HG03378 (cell line): ENCODE measurements around the gene KRT74.

Experiments used
- ATAC-seq: cut with Tn5 transposase; IDR thresholded peaks from one replicate; pipeline ENCODE4 v1.9.1; 2021; ENCODE audit warnings: mild to moderate bottlenecking, moderate library complexity; ENCODE audit not compliant: unreplicated experiment

KRT74 gene

DNA sequence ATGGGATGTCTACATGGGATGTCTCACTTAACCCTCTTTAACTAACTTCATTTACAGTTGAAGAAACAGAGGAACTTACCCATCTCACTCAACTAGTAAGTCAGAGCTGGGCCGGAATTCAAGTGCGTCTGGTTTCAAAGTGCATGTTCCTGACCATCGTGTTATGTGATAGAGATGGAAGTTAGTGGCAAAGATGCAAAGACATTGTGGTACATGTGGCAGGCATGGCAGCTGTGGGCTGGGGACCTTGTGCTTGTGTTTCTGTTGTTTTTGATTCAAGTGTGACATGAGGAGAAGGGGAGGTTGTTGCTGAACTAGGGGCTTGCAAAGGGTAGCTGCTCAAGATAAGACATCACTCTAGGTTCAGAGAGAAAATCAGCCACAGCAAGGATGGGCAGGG is 2.3 kb upstream of the KRT74 start:
- ATAC-seq, result no peak

DNA sequence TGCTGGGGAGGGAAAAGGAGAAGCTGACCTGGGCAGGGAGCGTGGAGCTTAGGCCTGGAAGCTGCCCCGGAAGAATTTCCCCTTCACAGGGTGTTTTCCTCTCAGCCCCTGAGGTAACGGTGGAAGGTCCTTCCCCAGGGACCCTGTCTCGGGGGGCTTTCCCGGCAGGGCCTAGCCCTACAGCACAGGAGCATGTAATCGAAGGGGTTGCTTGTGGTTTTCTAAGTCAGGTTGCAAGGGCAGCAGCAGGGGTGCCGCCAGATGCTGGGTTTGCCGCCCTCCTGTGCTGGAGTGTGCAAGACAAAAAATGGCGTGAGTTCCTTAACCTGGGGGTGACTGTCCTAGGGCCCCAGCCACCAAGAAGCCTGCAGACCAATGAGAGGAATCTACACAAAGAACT is 1.6 kb upstream of the KRT74 start:
- ATAC-seq, result no peak

- ATAC-seq, result no peak
Measured at GRCh38 chr12:52573306-52573705, 337 bp downstream of the KRT74 start.

DNA sequence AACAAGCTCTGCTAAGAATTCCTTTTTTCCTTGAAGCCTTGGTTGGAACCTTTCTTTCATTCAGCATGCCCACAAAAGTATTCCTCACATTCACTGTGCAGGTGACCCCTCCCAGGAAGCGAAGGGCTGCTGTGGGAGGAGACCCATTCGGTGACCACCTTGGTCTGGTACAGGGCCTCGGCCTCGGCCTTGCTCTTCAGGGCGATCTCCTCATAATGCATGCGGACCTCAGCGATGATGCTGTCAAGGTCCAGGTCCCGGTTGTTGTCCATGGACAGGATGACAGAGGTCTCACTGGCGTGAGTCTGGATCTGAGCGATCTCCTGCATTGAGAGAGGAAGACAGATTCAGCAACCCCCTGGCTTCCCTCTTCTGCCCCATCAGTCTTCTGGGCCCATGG is 3.1 kb downstream of the KRT74 start:
- no peak for ATAC-seq

- ATAC-seq, result no peak
Measured at GRCh38 chr12:52568111-52568510, 5.5 kb downstream of the KRT74 start.

- no peak for ATAC-seq
Measured at GRCh38 chr12:52566847-52567291, 6.8 kb downstream of the KRT74 start.

GRCh38 chr12:52564582-52564981 is 9.1 kb downstream of the KRT74 start:
- no peak for ATAC-seq

GRCh38 chr12:52561880-52562449 is 11.7 kb downstream of the KRT74 start:
- ATAC-seq, result no peak

DNA sequence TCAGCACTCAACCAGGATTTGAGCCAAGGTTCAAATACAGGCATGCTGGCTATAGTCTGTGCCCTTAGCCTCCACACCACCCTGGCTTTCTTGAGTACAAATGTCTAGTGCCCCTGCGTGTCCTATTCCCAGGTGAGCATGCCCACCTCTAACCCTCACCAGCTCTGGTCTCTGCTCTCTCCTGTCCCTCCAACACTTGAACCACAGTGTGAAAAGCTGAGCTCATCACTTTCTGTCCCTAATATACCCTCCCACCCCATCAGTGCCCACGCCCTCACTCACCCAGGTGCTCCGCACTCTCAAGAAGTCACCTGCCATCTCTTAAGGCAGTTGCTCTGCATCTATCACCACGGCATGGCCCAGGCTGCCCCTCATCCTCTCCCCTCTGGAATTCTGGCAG is 13.7 kb downstream of the KRT74 start:
- ATAC-seq, result no peak

GRCh38 chr12:52558781-52559445 is 14.7 kb downstream of the KRT74 start:
- no peak for ATAC-seq

DNA sequence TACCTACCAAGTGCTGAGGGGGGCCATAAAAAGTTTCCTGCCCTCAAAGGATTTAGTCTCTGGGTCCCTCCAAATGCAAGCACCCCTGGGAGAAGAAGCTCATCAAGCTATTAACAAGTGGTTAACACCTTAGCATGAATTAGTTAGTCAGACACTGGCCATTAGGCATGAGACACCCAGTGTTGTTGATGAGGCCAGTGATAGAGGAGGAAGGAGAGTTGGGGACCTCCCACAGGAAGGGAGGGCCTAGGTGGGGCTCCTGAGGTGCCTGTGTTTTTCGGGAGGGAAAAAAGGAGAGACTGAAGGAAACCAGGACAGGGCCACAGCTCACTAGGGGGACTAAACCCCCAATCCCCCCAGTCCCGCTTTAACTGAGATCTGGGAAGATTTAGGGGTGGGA is 16.2 kb downstream of the KRT74 start:
- no peak for ATAC-seq

GRCh38 chr12:52555577-52555976 is 18.1 kb downstream of the KRT74 start:
- ATAC-seq, result no peak

DNA sequence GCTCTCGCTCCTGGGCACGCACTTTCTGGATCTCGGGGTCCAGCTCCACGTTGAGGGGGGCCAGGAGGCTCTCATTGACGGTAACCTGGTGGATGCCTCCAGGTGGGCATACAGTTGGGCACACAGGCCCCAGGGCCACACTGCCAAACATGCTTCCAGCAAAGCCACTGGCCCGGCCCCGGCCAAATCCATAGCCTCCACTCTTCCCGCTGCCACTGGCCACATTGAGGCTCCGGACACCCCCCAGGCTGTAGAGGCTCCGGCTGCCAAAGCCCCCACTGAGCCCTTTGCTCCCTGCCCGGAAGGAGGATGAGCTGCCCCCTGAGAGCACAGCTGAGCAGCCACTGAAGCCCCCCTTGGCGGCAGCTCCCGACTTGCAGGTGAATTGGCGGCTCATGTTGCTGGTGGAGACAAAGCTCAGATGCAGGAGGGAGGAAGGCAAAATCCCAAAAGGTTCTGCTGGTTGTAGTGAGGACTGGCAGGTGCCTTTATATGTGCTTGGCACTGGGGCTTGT is 20.9 kb downstream of the KRT74 start, which contains the start of gene KRT71:
Gene KRT71 (minus strand): TSS at position 465 of the 515 bp plus-strand sequence. CDS start 68 bp downstream, at position 397.
- ATAC-seq, result no peak

DNA sequence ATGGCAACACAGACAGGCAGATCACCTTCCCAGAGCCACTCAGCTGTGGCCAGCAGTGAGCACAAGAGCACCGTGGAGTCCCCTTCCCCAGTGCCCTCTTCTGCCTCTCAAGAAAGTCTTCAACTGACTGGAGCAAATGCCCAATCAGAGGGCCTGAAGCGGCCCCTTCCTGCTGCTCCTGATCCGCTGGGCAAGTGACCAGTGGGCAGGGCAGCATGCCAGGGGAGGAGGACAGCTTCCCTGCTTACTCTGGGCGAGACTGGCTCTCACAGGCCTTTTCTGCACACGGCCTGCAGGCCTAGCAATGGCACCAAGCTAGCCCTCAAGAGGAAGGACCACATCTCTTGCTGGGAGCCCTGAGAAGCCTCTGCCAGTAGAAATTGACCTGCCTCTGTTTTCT is 21.6 kb downstream of the KRT74 start:
- ATAC-seq, result no peak

GRCh38 chr12:52551216-52551865 is 22.3 kb downstream of the KRT74 start:
- no peak for ATAC-seq

- no peak for ATAC-seq
Measured at GRCh38 chr12:52546126-52546525, 27.5 kb downstream of the KRT74 start.

DNA sequence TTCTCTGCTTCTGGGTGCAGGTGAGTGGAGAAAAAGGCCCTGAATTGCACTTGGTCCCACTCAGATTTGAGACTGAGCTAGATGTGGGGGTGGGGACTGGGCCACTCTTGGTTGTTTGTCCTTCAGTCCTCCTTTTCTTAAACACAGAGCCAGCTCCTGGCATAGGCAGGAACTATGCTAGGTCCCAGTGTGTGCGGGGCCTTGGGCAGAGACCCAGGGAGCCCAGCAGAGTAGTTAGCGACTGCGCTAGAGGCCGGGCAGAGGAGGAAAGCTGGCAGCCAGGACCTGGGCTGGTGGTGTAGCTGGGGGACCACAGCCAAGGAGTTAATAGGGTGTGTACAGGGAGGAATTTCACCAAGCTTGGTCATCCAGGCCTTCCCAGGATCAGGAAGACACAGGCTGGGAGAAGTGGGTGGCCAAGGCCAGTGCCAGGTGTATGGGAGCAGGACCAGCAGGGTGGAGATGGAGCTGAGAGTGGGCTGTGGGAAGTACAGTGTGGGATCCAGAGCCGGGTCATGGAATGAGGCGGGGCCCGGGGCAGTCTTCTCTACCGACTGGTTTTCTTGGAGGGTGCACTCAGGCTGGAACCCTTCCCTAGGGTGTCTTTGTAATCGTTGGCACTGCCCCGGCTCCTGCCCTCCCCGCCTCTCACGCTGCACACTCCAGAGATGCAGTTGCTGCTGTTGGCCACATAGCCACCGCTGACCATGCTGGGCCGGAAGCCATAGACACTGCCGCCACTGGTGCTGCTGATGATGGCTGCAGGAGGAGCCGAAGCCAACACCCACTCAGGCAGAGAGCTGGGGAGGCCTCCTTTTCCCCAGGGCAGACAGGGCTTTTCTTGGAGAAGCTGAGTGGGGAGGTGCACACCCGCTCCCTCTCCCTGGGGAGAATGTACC is 29.4 kb downstream of the KRT74 start:
- ATAC-seq, result no peak

DNA sequence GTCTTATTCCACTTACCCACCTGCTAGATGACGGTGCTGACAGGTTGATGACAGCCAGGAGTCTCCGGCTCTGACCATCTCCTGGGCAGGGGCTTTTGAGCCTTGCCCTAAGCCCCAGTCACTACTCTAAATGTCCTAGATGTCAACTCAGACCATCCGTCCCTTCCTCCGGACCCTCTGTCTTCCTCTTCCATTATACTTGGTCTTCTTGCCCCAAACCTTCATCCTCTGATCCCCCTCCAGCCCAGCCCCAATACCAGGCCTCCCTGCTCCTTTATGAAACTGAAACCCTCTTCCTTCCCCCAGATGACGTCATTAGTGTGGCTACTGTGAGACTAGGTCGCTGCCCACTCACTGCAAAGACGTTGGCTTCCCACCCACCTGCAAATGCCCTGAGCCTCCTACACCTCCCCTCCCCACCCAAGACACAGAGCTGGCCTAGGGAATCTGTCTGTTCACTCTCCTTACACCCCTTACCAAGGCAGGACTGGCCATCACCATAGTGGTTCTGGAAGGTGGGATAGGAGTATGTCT is 30.8 kb downstream of the KRT74 start:
- no peak for ATAC-seq

DNA sequence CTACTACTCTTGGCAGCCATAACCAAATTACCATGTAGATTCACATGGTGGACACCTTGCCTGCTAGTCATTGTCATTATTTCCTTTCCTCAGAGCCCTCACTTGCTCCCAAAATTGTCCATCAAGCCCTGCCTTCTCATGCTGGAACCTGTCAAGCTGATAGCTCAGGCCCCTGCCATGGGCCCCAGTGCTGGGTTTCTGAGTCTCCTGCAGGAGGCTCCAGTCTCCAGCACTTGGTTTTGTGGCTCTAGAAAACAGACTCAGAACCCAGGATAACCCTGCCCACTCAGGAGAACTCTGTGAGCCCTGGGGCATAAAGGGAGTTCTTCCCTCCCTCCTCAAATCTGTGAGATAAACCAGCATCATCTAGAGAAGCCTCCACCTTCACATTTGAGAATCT is 31.5 kb downstream of the KRT74 start:
- ATAC-seq, result no peak

DNA sequence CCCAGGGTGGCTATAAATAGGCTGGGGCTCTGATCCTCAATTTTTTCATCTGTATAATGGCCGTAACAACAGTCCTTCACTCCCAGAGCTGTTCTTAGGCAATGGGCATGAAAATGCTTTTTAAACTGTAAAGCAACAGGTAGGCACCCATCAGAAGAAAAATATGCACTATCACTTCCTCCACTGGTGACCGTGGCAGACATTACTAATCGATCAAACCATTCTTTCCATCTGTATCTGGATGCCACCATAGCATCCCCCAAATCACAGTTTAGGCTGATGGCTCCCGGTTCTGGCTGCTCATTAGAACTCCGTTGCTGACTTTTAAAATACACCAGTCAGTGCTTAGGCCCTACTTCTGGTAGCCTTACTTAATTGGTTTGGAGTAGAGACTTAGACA is 31.9 kb downstream of the KRT74 start:
- ATAC-seq, result no peak

- no peak for ATAC-seq
Measured at GRCh38 chr12:52540531-52540930, 33.1 kb downstream of the KRT74 start.
